ENCODE measurements around the gene AGMO. TPM values are rescaled to one million over a fixed set of nuclear protein-coding genes. Genes with fewer than 3 reads are reported as not detected.

AGMO gene
- total and polyA plus RNA-seq, 2 of the 8 experiments (the other 6 are each of a cell fraction or from before 2014, with no cell fraction given): 0.22 to 0.45 TPM

- no peak overlapping the region for H2BK120ac ChIP-seq (replicated peaks; ENCODE audit: low read depth, low read length)
- H3K79me1 ChIP-seq (ENCODE audit: low read depth, low read length): no peaks in the 10 kb centered on the region
- H3K4me2 ChIP-seq (ENCODE audit: insufficient read depth in 1 of 2, low read depth in 2 of 2, low read length in 2 of 2): no peak overlapping the region
- no peak overlapping the region for H2BK15ac ChIP-seq (ENCODE audit: low read length)
- H3K9ac ChIP-seq (replicated peaks in 1 of 4; ENCODE audit: extremely low read depth in 1 of 4, low read depth in 3 of 4, low read length in 3 of 4): no peak overlapping the region
- no peaks in the 10 kb centered on the region for H3K79me2 ChIP-seq (ENCODE audit: control insufficient read depth in 1 of 2, insufficient read depth in 2 of 2, low read length in 2 of 2)
- no peak overlapping the region for H2BK12ac ChIP-seq (ENCODE audit: low read depth, low read length)
- H3K27me3 ChIP-seq (replicated peaks in 1 of 4; ENCODE audit: control insufficient read depth in 3 of 4, extremely low read depth in 1 of 4, insufficient read depth in 3 of 4, low read length in 3 of 4): no peaks in the 10 kb centered on the region
- H2BK5ac ChIP-seq (ENCODE audit: low read depth, low read length): no peak overlapping the region
- H3K4ac ChIP-seq (replicated peaks; ENCODE audit: insufficient read length, low read depth, low read length): no peak overlapping the region
- no peak overlapping the region for H3K23ac ChIP-seq (ENCODE audit: insufficient read length)
- ChIA-PET POLR2A (ENCODE audit: partially characterized antibody) (no interaction called here), CTCF (ENCODE audit: partially characterized antibody) (no interaction called here)
- no peak overlapping the region for H3K27ac ChIP-seq (ENCODE audit: low read depth, low read length)
- H2BK20ac ChIP-seq (ENCODE audit: low read length): no peak overlapping the region
- H3K23me2 ChIP-seq (ENCODE audit: low read depth, low read length): no peaks in the 10 kb centered on the region
- no peak overlapping the region for H4K91ac ChIP-seq (replicated peaks; ENCODE audit: insufficient read length, low read length)
- peaks cover 7 to 12% of the 10 kb centered on the region in 2 experiments for H3K9me3 ChIP-seq (ENCODE audit: insufficient read depth in 2 of 2, low read depth in 1 of 2, low read length in 1 of 2)
- no peak overlapping the region for H3K14ac ChIP-seq (ENCODE audit: insufficient read length)
- H2AK5ac ChIP-seq (ENCODE audit: low read depth, low read length): no peak overlapping the region
- 0 out of 8 replicates have a peak, but pooled peaks cover 0 to 3% (median 0%) of the 10 kb centered on the region in 4 experiments for H3K36me3 ChIP-seq (ENCODE audit: control insufficient read depth in 2 of 4, insufficient read depth in 4 of 4, low read length in 3 of 4)
- FAIRE-seq (no peak), DNase-seq (ENCODE audit: low read depth in 1 of 2, low spot score in 2 of 2) (no peak)
- no peak overlapping the region for H3K56ac ChIP-seq (replicated peaks; ENCODE audit: insufficient read length, low read depth, low read length)
- no peak overlapping the region for H3K4me3 ChIP-seq (ENCODE audit: extremely low read depth in 1 of 4, insufficient read depth in 2 of 4, low read depth in 3 of 4, low read length in 4 of 4)
- no peak overlapping the region for H4K8ac ChIP-seq (ENCODE audit: extremely low read depth, insufficient read depth, low read length)
- H4K20me1 ChIP-seq (replicated peaks in 1 of 2; ENCODE audit: control insufficient read depth in 1 of 2, insufficient read depth in 2 of 2, low read length in 2 of 2): no peaks in the 10 kb centered on the region
- no peak overlapping the region for H2AFZ ChIP-seq (ENCODE audit: low read length)
- H3K4me1 ChIP-seq (replicated peaks in 1 of 4; ENCODE audit: control insufficient read depth in 3 of 4, insufficient read depth in 4 of 4, low read length in 3 of 4): no peaks in the 10 kb centered on the region
- no peak overlapping the region for H3K18ac ChIP-seq (ENCODE audit: extremely low read depth, low read length)
- WGBS, 2 experiments (ENCODE audit: extremely low coverage in 1 of 2, insufficient coverage in 1 of 2, insufficient read length in 1 of 2, insufficient replicate concordance in 2 of 2, low coverage in 1 of 2, low lambda C conversion rate in 2 of 2, missing lambda C conversion rate in 1 of 2): 92% methylated on average over 4 of the region's 4 CpGs; no CpG with 5 or more reads in 1 of the 2 experiments
- no peak overlapping the region for H4K5ac ChIP-seq (ENCODE audit: insufficient read length, low read depth, low read length)
- TF ChIP-seq JUND (IDR thresholded peaks at IDR 0.05; ENCODE audit: low read length): no peak
- no peak for TF ChIP-seq KDM5A (IDR thresholded peaks at IDR 0.05; ENCODE audit: low read length)
- TF ChIP-seq BRCA1 (IDR thresholded peaks at IDR 0.05; ENCODE audit: low read depth, low read length): no peak
- TF ChIP-seq PHF8 (conservative IDR thresholded peaks at IDR 0.05; ENCODE audit: low read depth, low read length): no peak
- TF ChIP-seq POLR2AphosphoS5 (IDR thresholded peaks at IDR 0.05; ENCODE audit: low read depth, low read length): no peak
- no peak for TF ChIP-seq CREB1 (IDR thresholded peaks at IDR 0.05)
- no peak for TF ChIP-seq SRF (IDR thresholded peaks at IDR 0.05; ENCODE audit: low read depth, low read length)
- no peak for TF ChIP-seq ASH2L (IDR thresholded peaks at IDR 0.05; ENCODE audit: low read length)
- no peak for TF ChIP-seq USF2 (IDR thresholded peaks at IDR 0.05; ENCODE audit: low read length)
- TF ChIP-seq NANOG (IDR thresholded peaks at IDR 0.05; ENCODE audit: insufficient read depth, low read depth, low read length, poor library complexity, severe bottlenecking): no peak
- TF ChIP-seq EGR1 (IDR thresholded peaks at IDR 0.05; ENCODE audit: borderline replicate concordance, low read depth, low read length): no peak
- TF ChIP-seq ZNF274 (IDR thresholded peaks at IDR 0.05; ENCODE audit: borderline replicate concordance, extremely low read depth, low read length): no peak
- TF ChIP-seq KDM4A (IDR thresholded peaks at IDR 0.05; ENCODE audit: low read depth, low read length, severe bottlenecking): no peak
These were observed 24.5 kb upstream of the AGMO start for GRCh38 chr7:15586266-15586665.
